ENCODE measurements around the gene SPINDOC. TPM values are rescaled to one million over a fixed set of nuclear protein-coding genes. Genes with fewer than 3 reads are reported as not detected.

The SPINDOC gene
- total and polyA plus RNA-seq, 4 donors = 0.42 to 3.8 (median 2.9) TPM

GRCh38 chr11:63871962-63872799 is 58.9 kb downstream of the SPINDOC start:
- Histone ChIP-seq H3K9ac (ENCODE audit: low read depth in 1 of 2, low read length in 2 of 2) (peak overlapping the region in 1 of 2 donors; percentile 54), H3K4me1 (ENCODE audit: control insufficient read depth in 4 of 4, insufficient read depth in 4 of 4, low read length in 3 of 4) (peaks cover 7 to 46% (median 37%) of the 10 kb centered on the region in 4 donors), H3K4me3 (ENCODE audit: low read depth in 1 of 3, low read length in 3 of 3) (no peak overlapping the region), H3K36me3 (ENCODE audit: control insufficient read depth in 4 of 4, insufficient read depth in 3 of 4, low read depth in 1 of 4, low read length in 3 of 4) (no peaks in the 10 kb centered on the region), H3K27ac (ENCODE audit: low read depth in 1 of 2, low read length in 2 of 2) (peak overlapping the region; percentile 65 to 74), H3K9me3 (ENCODE audit: control insufficient read depth in 4 of 4, low read length in 3 of 4) (no peaks in the 10 kb centered on the region), H3K27me3 (ENCODE audit: control insufficient read depth in 4 of 4, insufficient read depth in 4 of 4, low read length in 3 of 4) (no peaks in the 10 kb centered on the region)
- peak; percentile 64 for DNase-seq (ENCODE audit: low spot score)
- 18% methylated on average over 11 of the region's 11 CpGs for WGBS
- peak; percentile 94 for TF ChIP-seq SP1 (IDR thresholded peaks at IDR 0.05)
- TF ChIP-seq REST (IDR thresholded peaks at IDR 0.05) = peak; percentile 81
- peak; percentile 67 for TF ChIP-seq CTCF (IDR thresholded peaks at IDR 0.05; ENCODE audit: low read depth, low read length, missing input control)
- peak; percentile 79 for TF ChIP-seq HNF4G (IDR thresholded peaks at IDR 0.05)
- TF ChIP-seq RAD21 (IDR thresholded peaks at IDR 0.05) = peak; percentile 90 to 91
- TF ChIP-seq NR2F2 (IDR thresholded peaks at IDR 0.05) = peak; percentile 88
- peak; percentile 16 to 76 for TF ChIP-seq GABPA (IDR thresholded peaks at IDR 0.05 in 1 of 2, conservative IDR thresholded peaks at IDR 0.05 in 1 of 2)
- peak; percentile 88 for TF ChIP-seq MAX (IDR thresholded peaks at IDR 0.05)
- peak; percentile 93 to 98 for TF ChIP-seq HNF4A (conservative IDR thresholded peaks at IDR 0.05)
- TF ChIP-seq RXRA (IDR thresholded peaks at IDR 0.05) = peak; percentile 95 to 97
- no peak for TF ChIP-seq ZBTB33 (IDR thresholded peaks at IDR 0.05)
- TF ChIP-seq YY1 (IDR thresholded peaks at IDR 0.05) = peak; percentile 90
- TF ChIP-seq TAF1 (conservative IDR thresholded peaks at IDR 0.05) = peak; percentile 82
- TF ChIP-seq FOXA1 (IDR thresholded peaks at IDR 0.05) = peak; percentile 69
- TF ChIP-seq EGR1 (IDR thresholded peaks at IDR 0.05; ENCODE audit: low read depth in 2 of 2) = peak in 1 of 2 donors; percentile 33
- TF ChIP-seq ATF3 (IDR thresholded peaks at IDR 0.05) = no peak
- peak; percentile 70 for TF ChIP-seq FOXA2 (IDR thresholded peaks at IDR 0.05)
- TF ChIP-seq JUND (IDR thresholded peaks at IDR 0.05) = peak; percentile 73 to 74

Measured in liver (tissue), 9 donors.